ENCODE data around the gene CHIC2.

The CHIC2 gene

GRCh38 chr4:54066718-54067129 is 2.3 kb upstream of the CHIC2 start:
- TF ChIP-seq POLR2AphosphoS5 (IDR thresholded peaks at IDR 0.05; ENCODE audit: low read depth, low read length): no peak
- no peak for TF ChIP-seq TAF1 (IDR thresholded peaks at IDR 0.05; ENCODE audit: borderline replicate concordance, low read depth, low read length)
- no peak for TF ChIP-seq POLR2A (IDR thresholded peaks at IDR 0.05; ENCODE audit: low read depth, low read length)
- DNase-seq (ENCODE audit: insufficient read length) (no peak), FAIRE-seq (no peak)

- no peak for DNase-seq (ENCODE audit: insufficient read length)
- TF ChIP-seq TAF1 (IDR thresholded peaks at IDR 0.05; ENCODE audit: borderline replicate concordance, low read depth, low read length) (no peak), POLR2AphosphoS5 (IDR thresholded peaks at IDR 0.05; ENCODE audit: low read depth, low read length) (no peak), POLR2A (IDR thresholded peaks at IDR 0.05; ENCODE audit: low read depth, low read length) (no peak)
- FAIRE-seq: no peak
Measured at GRCh38 chr4:54066088-54066415, 1.6 kb upstream of the CHIC2 start.

GRCh38 chr4:54065282-54066087 is 1.1 kb upstream of the CHIC2 start:
- FAIRE-seq: no peak
- no peak for DNase-seq (ENCODE audit: insufficient read length)
- TF ChIP-seq POLR2AphosphoS5 (IDR thresholded peaks at IDR 0.05; ENCODE audit: low read depth, low read length) (no peak), POLR2A (IDR thresholded peaks at IDR 0.05; ENCODE audit: low read depth, low read length) (no peak), TAF1 (IDR thresholded peaks at IDR 0.05; ENCODE audit: borderline replicate concordance, low read depth, low read length) (no peak)

GRCh38 chr4:54063737-54064316 is 578 bp downstream of the CHIC2 start:
- DNase-seq (ENCODE audit: insufficient read length) (peak; percentile 19), FAIRE-seq (no peak)
- TF ChIP-seq POLR2A (IDR thresholded peaks at IDR 0.05; ENCODE audit: low read depth, low read length) (no peak), TAF1 (IDR thresholded peaks at IDR 0.05; ENCODE audit: borderline replicate concordance, low read depth, low read length) (no peak), POLR2AphosphoS5 (IDR thresholded peaks at IDR 0.05; ENCODE audit: low read depth, low read length) (no peak)

GRCh38 chr4:54063229-54063628 is 1.2 kb downstream of the CHIC2 start:
- no peak for FAIRE-seq
- DNase-seq (ENCODE audit: insufficient read length): no peak

GRCh38 chr4:54062392-54062791 is 2.0 kb downstream of the CHIC2 start:
- DNase-seq (ENCODE audit: insufficient read length) (no peak), FAIRE-seq (no peak)
- TF ChIP-seq POLR2AphosphoS5 (IDR thresholded peaks at IDR 0.05; ENCODE audit: low read depth, low read length): no peak
- no peak for TF ChIP-seq POLR2A (IDR thresholded peaks at IDR 0.05; ENCODE audit: low read depth, low read length)
- no peak for TF ChIP-seq TAF1 (IDR thresholded peaks at IDR 0.05; ENCODE audit: borderline replicate concordance, low read depth, low read length)

More at GRCh38 chr4:54063229-54063628, 1.2 kb downstream of the CHIC2 start:
- no peak for TF ChIP-seq POLR2AphosphoS5 (IDR thresholded peaks at IDR 0.05; ENCODE audit: low read depth, low read length)
- no peak for TF ChIP-seq TAF1 (IDR thresholded peaks at IDR 0.05; ENCODE audit: borderline replicate concordance, low read depth, low read length)
- no peak for TF ChIP-seq POLR2A (IDR thresholded peaks at IDR 0.05; ENCODE audit: low read depth, low read length)

GRCh38 chr4:54061873-54062272 is 2.5 kb downstream of the CHIC2 start:
- FAIRE-seq: no peak
- TF ChIP-seq POLR2A (IDR thresholded peaks at IDR 0.05; ENCODE audit: low read depth, low read length) (no peak), TAF1 (IDR thresholded peaks at IDR 0.05; ENCODE audit: borderline replicate concordance, low read depth, low read length) (no peak), POLR2AphosphoS5 (IDR thresholded peaks at IDR 0.05; ENCODE audit: low read depth, low read length) (no peak)
- no peak for DNase-seq (ENCODE audit: insufficient read length)

- DNase-seq (ENCODE audit: insufficient read length) (no peak), FAIRE-seq (no peak)
Measured at GRCh38 chr4:54061067-54061466, 3.3 kb downstream of the CHIC2 start.

GRCh38 chr4:54060116-54060515 is 4.3 kb downstream of the CHIC2 start:
- TF ChIP-seq TAF1 (IDR thresholded peaks at IDR 0.05; ENCODE audit: borderline replicate concordance, low read depth, low read length): no peak
- TF ChIP-seq POLR2A (IDR thresholded peaks at IDR 0.05; ENCODE audit: low read depth, low read length): no peak
- TF ChIP-seq POLR2AphosphoS5 (IDR thresholded peaks at IDR 0.05; ENCODE audit: low read depth, low read length): no peak
- peak; percentile 9 for FAIRE-seq
- no peak for DNase-seq (ENCODE audit: insufficient read length)

More at GRCh38 chr4:54061067-54061466, 3.3 kb downstream of the CHIC2 start:
- no peak for TF ChIP-seq TAF1 (IDR thresholded peaks at IDR 0.05; ENCODE audit: borderline replicate concordance, low read depth, low read length)
- TF ChIP-seq POLR2AphosphoS5 (IDR thresholded peaks at IDR 0.05; ENCODE audit: low read depth, low read length): no peak
- TF ChIP-seq POLR2A (IDR thresholded peaks at IDR 0.05; ENCODE audit: low read depth, low read length): no peak

- FAIRE-seq (no peak), DNase-seq (ENCODE audit: insufficient read length) (no peak)
- TF ChIP-seq POLR2A (IDR thresholded peaks at IDR 0.05; ENCODE audit: low read depth, low read length): no peak
- TF ChIP-seq TAF1 (IDR thresholded peaks at IDR 0.05; ENCODE audit: borderline replicate concordance, low read depth, low read length): no peak
- no peak for TF ChIP-seq POLR2AphosphoS5 (IDR thresholded peaks at IDR 0.05; ENCODE audit: low read depth, low read length)
Measured at GRCh38 chr4:54058171-54058570, 6.2 kb downstream of the CHIC2 start.

GRCh38 chr4:54056360-54056759 is 8.0 kb downstream of the CHIC2 start:
- DNase-seq (ENCODE audit: insufficient read length): no peak
- no peak for FAIRE-seq
- TF ChIP-seq POLR2AphosphoS5 (IDR thresholded peaks at IDR 0.05; ENCODE audit: low read depth, low read length) (no peak), POLR2A (IDR thresholded peaks at IDR 0.05; ENCODE audit: low read depth, low read length) (no peak), TAF1 (IDR thresholded peaks at IDR 0.05; ENCODE audit: borderline replicate concordance, low read depth, low read length) (no peak)

- FAIRE-seq: peak; percentile 21
- TF ChIP-seq POLR2A (IDR thresholded peaks at IDR 0.05; ENCODE audit: low read depth, low read length) (no peak), TAF1 (IDR thresholded peaks at IDR 0.05; ENCODE audit: borderline replicate concordance, low read depth, low read length) (no peak), POLR2AphosphoS5 (IDR thresholded peaks at IDR 0.05; ENCODE audit: low read depth, low read length) (no peak)
- DNase-seq (ENCODE audit: insufficient read length): no peak
Measured at GRCh38 chr4:54055494-54055893, 8.9 kb downstream of the CHIC2 start.

Measured in GM12892 (cell line).